Mesenchymal stem cell (in vitro differentiated cells and primary cell): ENCODE measurements around the gene NRP1.

Experiments used
- DNase-seq: peaks from one replicate; pipeline ENCODE4 v3.0.0-alpha.2; 2013
- H2AFZ ChIP-seq: one replicate; pipeline ENCODE4 v1.6.1; 2013; ENCODE audit warnings: low read depth, mild to moderate bottlenecking, control low read depth, inconsistent platforms, low read length, moderate library complexity
- H2AK5ac ChIP-seq: 2 replicates; pipeline ENCODE4 v1.6.1; 2013; ENCODE audit warnings: low read length, moderate library complexity, mild to moderate bottlenecking, inconsistent platforms; ENCODE audit not compliant: severe bottlenecking
- H2BK120ac ChIP-seq: one replicate; pipeline ENCODE4 v1.6.1; 2013; ENCODE audit warnings: low read depth, mild to moderate bottlenecking, inconsistent platforms, low read length, moderate library complexity
- H2BK12ac ChIP-seq, 2 experiments: one replicate each; pipeline ENCODE4 v1.6.1; 2013; ENCODE audit warnings: inconsistent platforms in 2 of 2, low read length in 2 of 2, mild to moderate bottlenecking in 2 of 2, moderate library complexity in 2 of 2, control low read depth in 1 of 2
- H2BK15ac ChIP-seq: one replicate; pipeline ENCODE4 v1.6.1; 2013; ENCODE audit warnings: mild to moderate bottlenecking, low read depth, inconsistent platforms; ENCODE audit not compliant: poor library complexity, severe bottlenecking
- H2BK5ac ChIP-seq: 2 replicates; pipeline ENCODE4 v1.6.1; 2013; ENCODE audit warnings: low read depth, mild to moderate bottlenecking, low read length, control low read depth, inconsistent platforms; ENCODE audit not compliant: poor library complexity, severe bottlenecking
- H3K14ac ChIP-seq, 2 experiments: one replicate each; pipeline ENCODE4 v1.6.1; 2013; ENCODE audit warnings: inconsistent platforms in 2 of 2, low read length in 2 of 2, control low read depth in 1 of 2, mild to moderate bottlenecking in 1 of 2, moderate library complexity in 1 of 2
- H3K18ac ChIP-seq, 2 experiments: one replicate each; pipeline ENCODE4 v1.6.1; 2013; ENCODE audit warnings: inconsistent platforms in 2 of 2, low read length in 2 of 2, control low read depth in 1 of 2, low read depth in 1 of 2, mild to moderate bottlenecking in 1 of 2
- H3K23ac ChIP-seq, 2 experiments: one replicate each; pipeline ENCODE4 v1.6.1; 2013; ENCODE audit warnings: inconsistent platforms in 2 of 2, low read length in 2 of 2, mild to moderate bottlenecking in 2 of 2, moderate library complexity in 2 of 2, control low read depth in 1 of 2
- H3K27ac ChIP-seq: 2 replicates; pipeline ENCODE4 v1.5.1; 2013; ENCODE audit warnings: mild to moderate bottlenecking, moderate library complexity, low read length, control low read depth, inconsistent platforms; ENCODE audit not compliant: poor library complexity, severe bottlenecking
- H3K27me3 ChIP-seq, 2 experiments: 2 replicates each; pipeline versions ENCODE4 v1.6.1 to v1.7.0; 2013; ENCODE audit warnings: low read length in 2 of 2, mild to moderate bottlenecking in 2 of 2, moderate library complexity in 2 of 2, control low read depth in 1 of 2, inconsistent platforms in 1 of 2; ENCODE audit not compliant: control insufficient read depth in 1 of 2, insufficient read depth in 1 of 2
- H3K36me3 ChIP-seq, 2 experiments: 2 replicates each; pipeline versions ENCODE4 v1.6.1 to v1.7.0; 2013; ENCODE audit warnings: low read length in 2 of 2, control low read depth in 1 of 2, inconsistent platforms in 1 of 2, low read depth in 1 of 2, mild to moderate bottlenecking in 1 of 2; ENCODE audit not compliant: insufficient read depth in 2 of 2, control insufficient read depth in 1 of 2
- H3K4ac ChIP-seq, 2 experiments: one replicate each; pipeline ENCODE4 v1.6.1; 2013; ENCODE audit warnings: inconsistent platforms in 2 of 2, low read length in 2 of 2, mild to moderate bottlenecking in 2 of 2, moderate library complexity in 2 of 2, control low read depth in 1 of 2, low read depth in 1 of 2
- H3K4me1 ChIP-seq: 2 replicates; pipeline ENCODE4 v1.6.1; 2013; ENCODE audit warnings: low read depth, low read length, control low read depth; ENCODE audit not compliant: control insufficient read depth, insufficient read depth
- H3K4me2 ChIP-seq: 2 replicates; pipeline ENCODE4 v1.6.1; 2013; ENCODE audit warnings: low read length, mild to moderate bottlenecking, inconsistent platforms; ENCODE audit not compliant: poor library complexity, severe bottlenecking
- H3K4me3 ChIP-seq, 2 experiments: 2 replicates each; pipeline versions ENCODE4 v1.5.1 to v1.7.0; 2013; ENCODE audit warnings: low read length in 2 of 2, mild to moderate bottlenecking in 2 of 2, control low read depth in 1 of 2, low read depth in 1 of 2; ENCODE audit not compliant: insufficient read depth in 1 of 2
- H3K79me1 ChIP-seq: replicated peaks from 2 replicates; pipeline ENCODE4 v1.6.1; 2013; ENCODE audit warnings: mild to moderate bottlenecking, control low read depth, low read length, inconsistent platforms; ENCODE audit not compliant: poor library complexity, severe bottlenecking
- H3K9ac ChIP-seq: 2 replicates; pipeline ENCODE4 v1.7.0; 2013; ENCODE audit warnings: mild to moderate bottlenecking, low read length, moderate library complexity
- H3K9me3 ChIP-seq: 2 replicates; pipeline ENCODE4 v1.7.0; 2013; ENCODE audit warnings: mild to moderate bottlenecking, low read length; ENCODE audit not compliant: control insufficient read depth
- H4K8ac ChIP-seq: one replicate; pipeline ENCODE4 v1.6.1; 2013; ENCODE audit warnings: inconsistent platforms, mild to moderate bottlenecking, low read length, moderate library complexity
- H4K91ac ChIP-seq: one replicate; pipeline ENCODE4 v1.6.1; 2013; ENCODE audit warnings: mild to moderate bottlenecking, low read length, inconsistent platforms
- WGBS: methylation state at CpG from one replicate; pipeline ENCODE4 v1.1.7; 2013; ENCODE audit warnings: mixed read lengths; 5-methylcytosine and 5-hydroxymethylcytosine counted together

Gene NRP1

GRCh38 chr10:33176688-33177087, 157.8 kb downstream of the NRP1 start:
- Histone ChIP-seq H2AK5ac (no peak overlapping the region), H3K27me3 (no peaks in the 10 kb centered on the region)

DNA sequence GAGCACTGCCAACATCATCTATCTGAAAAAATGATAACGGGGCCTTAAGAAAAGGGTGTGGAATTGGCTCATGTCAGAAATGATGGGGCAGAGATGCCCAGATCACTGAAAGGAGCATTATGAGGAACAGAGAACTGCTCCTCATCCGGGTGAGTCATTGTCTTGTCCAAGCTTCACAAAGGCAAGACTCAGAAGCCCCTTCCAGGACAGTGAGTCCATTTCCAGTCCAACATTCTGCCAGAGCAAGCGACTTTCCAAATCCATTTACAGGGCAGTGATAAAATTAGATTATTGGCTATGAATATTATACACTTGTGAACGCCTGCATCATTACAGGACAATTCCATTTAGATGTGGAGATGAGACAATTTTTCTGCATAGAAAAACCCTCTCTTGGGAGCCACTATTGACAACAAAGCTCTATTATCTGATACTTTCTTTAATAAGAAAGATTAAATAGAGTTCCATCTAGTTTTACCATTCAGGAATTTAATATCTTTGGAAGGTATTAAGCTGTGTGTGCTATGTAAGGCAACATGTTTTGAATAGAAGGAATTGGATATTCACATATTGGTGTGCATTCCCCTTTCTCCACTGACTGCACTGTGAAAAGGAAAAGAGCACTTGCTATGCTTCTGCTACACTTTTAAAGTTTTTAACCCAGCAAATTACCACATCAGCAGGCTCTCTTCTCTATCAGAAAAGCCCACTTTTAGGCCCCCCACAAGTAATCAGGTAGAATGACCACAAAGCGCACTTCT, 159.6 kb downstream of the NRP1 start:
- Histone ChIP-seq H2AFZ (no peak overlapping the region), H3K18ac (no peak overlapping the region), H3K4ac (no peak overlapping the region), H3K27me3 (no peaks in the 10 kb centered on the region), H2BK5ac (no peak overlapping the region), H3K36me3 (peaks cover 9 to 34% of the 10 kb centered on the region in 2 experiments), H3K9ac (no peak overlapping the region), H2AK5ac (peak overlapping the region; percentile 83), H2BK12ac (no peak overlapping the region), H3K79me1 (peaks cover 2% of the 10 kb centered on the region), H3K4me3 (no peak overlapping the region), H4K8ac (no peak overlapping the region), H3K14ac (no peak overlapping the region), H4K91ac (no peak overlapping the region), H3K23ac (no peak overlapping the region), H2BK120ac (no peak overlapping the region), H3K9me3 (no peaks in the 10 kb centered on the region), H3K4me2 (no peak overlapping the region), H2BK15ac (no peak overlapping the region), H3K27ac (peak overlapping the region; percentile 31), H3K4me1 (peaks cover 3% of the 10 kb centered on the region)
- DNase-seq = no peak
- WGBS = 96% methylated on average over 3 of the region's 5 CpGs

More at GRCh38 chr10:33176688-33177087, 157.8 kb downstream of the NRP1 start:
- 56% methylated on average over 2 of the region's 2 CpGs for WGBS
- Histone ChIP-seq H2BK12ac (no peak overlapping the region), H3K4me3 (no peak overlapping the region), H3K27ac (peak overlapping the region; percentile 15), H2AFZ (no peak overlapping the region), H2BK5ac (no peak overlapping the region), H2BK15ac (no peak overlapping the region), H3K9ac (no peak overlapping the region), H4K8ac (no peak overlapping the region), H3K4ac (no peak overlapping the region), H3K23ac (no peak overlapping the region), H4K91ac (no peak overlapping the region), H3K4me1 (peaks cover 3% of the 10 kb centered on the region), H3K14ac (no peak overlapping the region), H3K18ac (no peak overlapping the region), H2BK120ac (no peak overlapping the region), H3K4me2 (no peak overlapping the region), H3K36me3 (peaks cover 20 to 53% of the 10 kb centered on the region in 2 experiments), H3K79me1 (peaks cover 2% of the 10 kb centered on the region), H3K9me3 (no peaks in the 10 kb centered on the region)
- no peak for DNase-seq

- Histone ChIP-seq H2BK15ac (no peak overlapping the region), H2BK12ac (peak overlapping the region in 1 of 2 experiments; percentile 10), H2BK120ac (no peak overlapping the region), H3K27me3 (no peaks in the 10 kb centered on the region), H3K4me1 (peaks cover 5% of the 10 kb centered on the region), H3K9ac (no peak overlapping the region), H3K36me3 (no peaks in the 10 kb centered on the region), H3K4ac (no peak overlapping the region), H4K8ac (no peak overlapping the region), H3K4me3 (no peak overlapping the region), H3K27ac (peak overlapping the region; percentile 55), H3K18ac (no peak overlapping the region), H2BK5ac (no peak overlapping the region), H2AK5ac (peak overlapping the region; percentile 95), H3K23ac (no peak overlapping the region), H3K9me3 (no peaks in the 10 kb centered on the region), H3K14ac (no peak overlapping the region), H3K4me2 (no peak overlapping the region), H2AFZ (no peak overlapping the region), H3K79me1 (no peaks in the 10 kb centered on the region), H4K91ac (no peak overlapping the region)
- no peak for DNase-seq
- no CpG with 5 or more reads among the region's 3 CpGs for WGBS
Observed at GRCh38 chr10:33165911-33166310, 168.6 kb downstream of the NRP1 start.

DNA sequence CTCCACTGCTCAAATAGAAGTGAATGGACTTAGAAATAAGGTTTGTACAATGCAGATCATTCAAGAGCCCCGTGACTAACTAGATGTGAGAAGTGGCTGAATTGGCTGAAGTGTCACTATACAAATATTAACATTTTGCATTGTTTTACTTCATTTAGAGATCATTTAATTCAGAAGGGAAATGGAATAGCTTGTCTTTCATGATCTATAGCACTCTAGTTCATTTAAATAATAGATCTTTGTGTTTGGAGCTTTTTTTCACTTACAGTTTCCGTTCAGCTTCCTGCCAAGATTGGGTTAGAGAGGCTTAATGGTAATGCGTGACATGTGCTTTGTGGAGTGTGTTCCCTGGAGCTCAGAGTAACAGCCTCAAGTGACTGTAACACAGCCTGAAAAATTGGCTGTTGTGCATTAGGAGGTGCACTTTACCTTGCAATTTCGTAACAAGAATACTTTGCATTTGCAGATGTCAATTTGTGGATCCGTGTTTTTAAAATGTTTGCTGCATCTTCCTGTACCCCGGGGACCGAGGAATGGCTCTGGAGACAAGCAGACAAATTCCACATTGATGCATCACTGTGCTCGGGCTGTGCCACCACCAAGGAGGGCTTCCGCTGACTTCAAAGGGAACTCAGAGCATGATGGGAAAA, 170.3 kb downstream of the NRP1 start:
- Histone ChIP-seq H3K27me3 (no peaks in the 10 kb centered on the region), H4K91ac (no peak overlapping the region)

More for the DNA sequence above, 170.3 kb downstream of the NRP1 start:
- Histone ChIP-seq H3K79me1 (no peaks in the 10 kb centered on the region), H4K8ac (no peak overlapping the region), H3K4ac (no peak overlapping the region), H2BK12ac (no peak overlapping the region), H2AK5ac (no peak overlapping the region), H2BK120ac (no peak overlapping the region), H3K9ac (no peak overlapping the region), H3K27ac (peak overlapping the region; percentile 82), H3K23ac (no peak overlapping the region), H3K18ac (no peak overlapping the region), H2AFZ (no peak overlapping the region), H3K4me1 (peaks cover 8% of the 10 kb centered on the region), H3K4me2 (no peak overlapping the region), H3K14ac (no peak overlapping the region), H2BK5ac (no peak overlapping the region), H3K4me3 (no peak overlapping the region), H3K36me3 (no peaks in the 10 kb centered on the region), H2BK15ac (no peak overlapping the region), H3K9me3 (no peaks in the 10 kb centered on the region)
- DNase-seq = peak; percentile 14
- 38% methylated on average over 7 of the region's 9 CpGs for WGBS
